Measurements from ENCODE around the gene MAEA. TPM values are rescaled to one million over a fixed set of nuclear protein-coding genes. Genes with fewer than 3 reads are reported as not detected.
"Not testable (repeated sequence)": the region's sequence is repeated elsewhere in the genome, so short reads cannot be mapped to it uniquely, and the experiment has no call there.

Gene MAEA
- total and polyA plus RNA-seq, 2 experiments from 2014 or later = 57.3 to 85.0 TPM

DNA sequence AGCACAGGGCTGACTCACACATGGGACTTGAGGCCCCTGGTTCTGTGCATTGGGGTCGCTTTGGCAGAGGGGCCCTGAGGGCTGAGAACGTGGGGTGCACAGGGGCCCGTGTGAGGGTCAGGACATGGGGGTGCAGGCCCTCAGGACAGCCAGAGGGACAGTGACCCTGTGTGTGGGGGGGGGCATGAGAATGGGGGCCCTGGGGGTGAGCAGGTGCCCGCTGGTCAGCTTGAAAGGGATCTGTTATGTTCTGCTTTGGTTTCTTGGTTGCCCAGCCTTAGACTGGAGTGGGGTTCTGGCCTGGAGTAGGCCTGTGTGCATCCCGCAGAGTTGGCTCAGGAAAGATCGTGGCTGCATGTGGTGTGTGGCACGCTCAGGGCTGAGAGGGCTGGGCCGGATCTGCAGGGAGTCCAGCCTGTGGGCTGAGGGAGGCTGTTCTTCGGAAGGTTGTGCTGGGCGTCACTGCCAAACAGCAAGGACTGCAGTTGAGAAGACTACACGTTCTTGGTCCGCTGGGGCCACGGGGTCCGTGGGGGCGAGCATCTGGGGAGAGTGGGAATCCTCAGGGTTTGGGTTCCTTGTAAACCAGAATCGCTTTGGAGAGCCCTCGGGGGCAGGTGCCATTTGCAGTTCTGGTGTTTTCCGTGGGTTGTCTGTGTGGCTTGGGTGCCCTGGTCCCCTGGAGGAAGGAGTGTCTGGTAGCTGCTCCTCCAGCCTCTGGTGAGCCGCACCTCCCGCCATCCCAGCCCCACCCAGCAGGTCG is 42.1 kb downstream of the MAEA start:
- Histone ChIP-seq H3K9me2 (ENCODE audit: insufficient read depth) (no peaks in the 10 kb centered on the region), H3K4me2 (ENCODE audit: unreplicated experiment) (no peak overlapping the region), H3K4me3 (no peak overlapping the region), H3K27ac (no peak overlapping the region), H3F3A (ENCODE audit: insufficient read depth) (peaks cover 34% of the 10 kb centered on the region), H2AFZ (no peak overlapping the region), H4K20me1 (ENCODE audit: insufficient read depth) (no peaks in the 10 kb centered on the region), H3K4me1 (ENCODE audit: insufficient read depth) (no peaks in the 10 kb centered on the region), H3K79me2 (ENCODE audit: insufficient read depth) (peaks cover 50% of the 10 kb centered on the region), H3K27me3 (replicated peaks; ENCODE audit: insufficient read depth) (no peaks in the 10 kb centered on the region), H3K9ac (no peak overlapping the region), H3K36me3 (ENCODE audit: low read depth) (peaks cover 18% of the 10 kb centered on the region; the same call in 1 of the 2 replicates), H3K9me3 (ENCODE audit: low read depth) (no peaks in the 10 kb centered on the region)
- TF ChIP-seq EZH2 (IDR thresholded peaks at IDR 0.05; ENCODE audit: insufficient read depth, poor library complexity, severe bottlenecking) = no peak
- TF ChIP-seq EZH2phosphoT487 (IDR thresholded peaks at IDR 0.05; ENCODE audit: insufficient read depth, low read depth) = no peak
- DNase-seq = no peak
- in situ Hi-C loops (cut with MboI) = no loop called here
- 82 to 83% methylated on average over 19 to 21 of the region's 21 CpGs for WGBS, 2 experiments (ENCODE audit: low coverage in 1 of 2, low lambda C conversion rate in 2 of 2, missing lambda C conversion rate in 2 of 2)

DNA sequence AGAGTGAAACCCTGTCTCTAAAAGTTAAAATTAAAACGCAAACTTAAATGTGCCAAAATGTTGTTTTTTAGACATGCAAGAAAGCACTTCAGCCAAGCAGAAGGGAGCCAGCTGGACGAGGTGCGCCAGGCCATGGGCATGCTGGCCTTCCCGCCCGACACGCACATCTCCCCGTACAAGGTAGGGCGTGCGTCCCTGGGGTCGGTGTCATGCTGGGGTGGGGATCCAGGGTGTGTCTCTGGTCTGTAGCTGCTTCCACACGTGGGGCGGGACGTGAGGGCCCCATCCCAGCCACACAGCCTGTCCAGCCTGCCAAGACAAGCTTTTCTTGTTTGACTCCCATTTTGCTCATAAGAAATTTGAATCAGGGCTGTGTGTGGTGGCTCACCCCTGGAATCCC is 43.0 kb downstream of the MAEA start:
- Histone ChIP-seq H3K4me1 (ENCODE audit: insufficient read depth) (no peaks in the 10 kb centered on the region), H3K27ac (no peak overlapping the region), H3K9me3 (ENCODE audit: low read depth) (no peaks in the 10 kb centered on the region), H3K79me2 (ENCODE audit: insufficient read depth) (peaks cover 50% of the 10 kb centered on the region), H3K4me3 (no peak overlapping the region), H4K20me1 (ENCODE audit: insufficient read depth) (no peaks in the 10 kb centered on the region), H3K9me2 (ENCODE audit: insufficient read depth) (no peaks in the 10 kb centered on the region), H3K4me2 (ENCODE audit: unreplicated experiment) (no peak overlapping the region), H3K9ac (no peak overlapping the region), H2AFZ (no peak overlapping the region), H3K27me3 (replicated peaks; ENCODE audit: insufficient read depth) (no peaks in the 10 kb centered on the region), H3F3A (ENCODE audit: insufficient read depth) (peaks cover 31% of the 10 kb centered on the region), H3K36me3 (ENCODE audit: low read depth) (peaks cover 21% of the 10 kb centered on the region; the same call in 1 of the 2 replicates)
- in situ Hi-C loops (cut with MboI) = no loop called here
- TF ChIP-seq EZH2phosphoT487 (IDR thresholded peaks at IDR 0.05; ENCODE audit: insufficient read depth, low read depth) (no peak), EZH2 (IDR thresholded peaks at IDR 0.05; ENCODE audit: insufficient read depth, poor library complexity, severe bottlenecking) (no peak)
- WGBS, 2 experiments (ENCODE audit: low coverage in 1 of 2, low lambda C conversion rate in 2 of 2, missing lambda C conversion rate in 2 of 2) = 69 to 72% methylated on average over 12 to 13 of the region's 13 CpGs
- no peak for DNase-seq

DNA sequence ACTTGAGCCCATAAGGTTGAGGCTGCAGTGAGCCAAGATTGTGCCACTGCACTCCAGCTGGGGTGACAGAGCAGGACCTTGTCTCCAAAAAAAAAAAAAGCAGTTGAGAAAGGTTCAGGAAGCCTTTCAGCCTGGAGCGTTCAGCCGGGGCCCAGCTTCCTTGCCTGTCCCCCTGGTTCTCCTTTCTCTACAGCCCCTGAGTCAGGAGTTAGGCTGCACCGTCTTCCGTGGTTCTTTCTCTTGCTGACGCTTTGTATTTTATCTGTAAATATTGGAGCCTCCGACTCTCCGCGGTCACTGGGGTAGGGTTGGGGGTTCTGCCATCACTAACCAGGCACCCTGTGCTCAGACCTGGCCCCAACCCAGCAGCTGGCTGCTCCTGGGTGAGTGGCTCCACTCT is 43.6 kb downstream of the MAEA start:
- WGBS, 2 experiments (ENCODE audit: low coverage in 1 of 2, low lambda C conversion rate in 2 of 2, missing lambda C conversion rate in 2 of 2) = 98 to 100% methylated on average over 8 of the region's 8 CpGs
- in situ Hi-C loops (cut with MboI) = no loop called here

DNA sequence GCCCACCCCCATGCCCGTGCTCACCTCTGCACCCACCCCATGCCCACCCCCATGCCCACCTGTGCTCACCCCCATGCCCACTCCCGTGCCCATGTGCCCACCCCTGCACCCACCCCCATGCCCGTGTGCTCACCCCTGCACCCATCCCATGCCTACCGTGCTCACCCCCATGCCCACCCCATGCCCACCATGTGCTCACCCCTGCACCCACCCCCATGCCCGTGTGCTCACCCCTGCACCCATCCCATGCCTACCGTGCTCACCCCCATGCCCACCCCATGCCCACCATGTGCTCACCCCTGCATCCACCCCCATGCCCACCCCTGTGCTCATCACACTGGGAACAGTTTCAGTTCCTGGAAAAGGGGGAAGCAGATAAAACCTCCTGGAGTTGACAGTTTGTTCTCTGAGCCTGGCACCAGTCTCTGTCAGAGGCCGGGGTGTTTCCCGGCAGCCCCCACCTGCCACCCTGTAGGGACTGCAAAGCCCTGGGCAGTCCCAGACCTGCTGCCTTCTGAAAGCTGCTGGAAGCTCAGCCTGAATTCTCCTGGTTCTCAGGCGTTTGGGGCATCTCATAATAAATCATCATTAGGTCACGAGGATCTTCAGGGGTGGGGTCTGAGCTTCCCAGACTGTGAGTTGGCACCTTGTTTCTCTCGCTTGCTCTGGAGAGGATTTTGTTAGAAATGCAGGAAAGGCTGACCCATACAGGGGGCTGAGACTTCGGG is 44.3 kb downstream of the MAEA start:
- H3K27ac ChIP-seq; H3K9me2 ChIP-seq (ENCODE audit: insufficient read depth); H3K4me1 ChIP-seq (ENCODE audit: insufficient read depth); H3K4me2 ChIP-seq (ENCODE audit: unreplicated experiment); DNase-seq; H3K9me3 ChIP-seq (ENCODE audit: low read depth); H3K4me3 ChIP-seq; in situ Hi-C loops (cut with MboI); H3K9ac ChIP-seq; H4K20me1 ChIP-seq (ENCODE audit: insufficient read depth); H3K27me3 ChIP-seq (replicated peaks; ENCODE audit: insufficient read depth); H2AFZ ChIP-seq: not testable (repeated sequence)
- H3K36me3 ChIP-seq (ENCODE audit: low read depth) = peaks cover 22% of the 10 kb centered on the region
- peaks cover 50% of the 10 kb centered on the region for H3K79me2 ChIP-seq (ENCODE audit: insufficient read depth)
- H3F3A ChIP-seq (ENCODE audit: insufficient read depth) = peaks cover 29% of the 10 kb centered on the region
- 79 to 89% methylated on average over 6 to 12 of the region's 12 CpGs for WGBS, 2 experiments (ENCODE audit: low coverage in 1 of 2, low lambda C conversion rate in 2 of 2, missing lambda C conversion rate in 2 of 2)

More for the DNA sequence above, 43.6 kb downstream of the MAEA start:
- H3K27ac ChIP-seq = no peak overlapping the region
- peaks cover 28% of the 10 kb centered on the region for H3F3A ChIP-seq (ENCODE audit: insufficient read depth)
- no peak overlapping the region for H3K4me3 ChIP-seq
- no peaks in the 10 kb centered on the region for H3K9me2 ChIP-seq (ENCODE audit: insufficient read depth)
- no peaks in the 10 kb centered on the region for H3K4me1 ChIP-seq (ENCODE audit: insufficient read depth)
- no peaks in the 10 kb centered on the region for H3K27me3 ChIP-seq (replicated peaks; ENCODE audit: insufficient read depth)
- H3K4me2 ChIP-seq (ENCODE audit: unreplicated experiment) = no peak overlapping the region
- no peak for DNase-seq
- H3K9ac ChIP-seq = no peak overlapping the region
- H3K9me3 ChIP-seq (ENCODE audit: low read depth) = no peaks in the 10 kb centered on the region
- H4K20me1 ChIP-seq (ENCODE audit: insufficient read depth) = no peaks in the 10 kb centered on the region
- peaks cover 18% of the 10 kb centered on the region; the same call in 1 of the 2 replicates for H3K36me3 ChIP-seq (ENCODE audit: low read depth)
- no peak overlapping the region for H2AFZ ChIP-seq
- peaks cover 50% of the 10 kb centered on the region for H3K79me2 ChIP-seq (ENCODE audit: insufficient read depth)
- TF ChIP-seq EZH2phosphoT487 (IDR thresholded peaks at IDR 0.05; ENCODE audit: insufficient read depth, low read depth) (no peak), EZH2 (IDR thresholded peaks at IDR 0.05; ENCODE audit: insufficient read depth, poor library complexity, severe bottlenecking) (no peak)
